AG08396 (cell line): Measurements from ENCODE around the gene METAP2.

ENCODE experiments used
- DNase-seq: peaks from one replicate; pipeline ENCODE4 v3.0.0; 2012; ENCODE audit warnings: low spot score, mixed read lengths

Gene METAP2

GRCh38 chr12:95549392-95550084 is 75.6 kb downstream of the METAP2 start:
- no peak for DNase-seq

GRCh38 chr12:95551305-95551704 is 77.4 kb downstream of the METAP2 start, which contains the start of gene USP44:
Gene USP44, minus strand, starts transcription at chr12:95551476. Its CDS starts 17,220 bp downstream, at chr12:95534256.
- no peak for DNase-seq

GRCh38 chr12:95551913-95552516 is 78.1 kb downstream of the METAP2 start:
- no peak for DNase-seq

- DNase-seq: no peak
Observed at GRCh38 chr12:95553197-95553943, 79.4 kb downstream of the METAP2 start.

- DNase-seq: no peak
Observed at GRCh38 chr12:95554532-95555071, 80.7 kb downstream of the METAP2 start.

GRCh38 chr12:95557625-95558024 is 83.7 kb downstream of the METAP2 start:
- no peak for DNase-seq
